ENCODE data around the gene BMPR2.
"Not testable (repeated sequence)": the region's sequence is repeated elsewhere in the genome, so short reads cannot be mapped to it uniquely, and the experiment has no call there.

Gene BMPR2

DNA sequence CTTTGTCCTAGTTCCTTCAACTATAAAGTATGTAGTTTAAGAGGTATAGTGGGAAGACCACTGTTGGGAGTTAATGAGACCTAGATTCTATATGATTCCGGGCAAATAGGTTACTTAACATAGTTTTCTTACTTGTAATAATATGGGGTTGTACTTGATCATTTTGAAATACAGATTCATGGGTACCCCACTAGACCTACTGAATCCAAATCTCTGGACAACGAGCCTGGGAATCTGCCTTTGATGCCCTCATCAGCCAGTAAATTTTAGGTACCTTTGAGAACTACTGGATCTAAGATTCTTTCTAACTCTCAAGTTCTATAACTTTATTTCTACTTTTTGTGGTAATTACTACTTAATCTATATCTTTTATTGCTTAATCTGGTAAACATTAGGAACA lies 6.6 kb downstream of the BMPR2 start:
- no peak for DNase-seq (ENCODE audit: low read depth)

DNA sequence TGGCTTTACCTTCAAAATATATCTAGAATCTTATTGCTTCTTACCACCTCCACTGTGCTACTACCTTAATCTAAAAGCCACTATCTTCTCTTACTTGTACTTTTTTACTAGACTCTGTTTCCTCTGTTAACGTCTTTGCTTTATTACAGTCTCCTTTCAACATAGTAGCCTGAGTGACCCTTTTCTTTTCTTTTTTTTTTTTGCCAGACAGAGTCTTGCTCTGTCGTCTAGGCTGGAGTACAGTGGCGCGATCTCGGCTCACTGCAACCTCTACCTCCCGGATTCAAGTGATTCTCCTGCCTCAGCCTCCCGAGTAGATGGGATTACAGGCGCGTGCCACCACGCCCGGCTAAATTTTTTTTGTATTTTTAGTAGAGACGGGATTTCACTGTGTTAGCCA lies 10.4 kb downstream of the BMPR2 start:
- not testable (repeated sequence) for DNase-seq (ENCODE audit: low read depth)

DNA sequence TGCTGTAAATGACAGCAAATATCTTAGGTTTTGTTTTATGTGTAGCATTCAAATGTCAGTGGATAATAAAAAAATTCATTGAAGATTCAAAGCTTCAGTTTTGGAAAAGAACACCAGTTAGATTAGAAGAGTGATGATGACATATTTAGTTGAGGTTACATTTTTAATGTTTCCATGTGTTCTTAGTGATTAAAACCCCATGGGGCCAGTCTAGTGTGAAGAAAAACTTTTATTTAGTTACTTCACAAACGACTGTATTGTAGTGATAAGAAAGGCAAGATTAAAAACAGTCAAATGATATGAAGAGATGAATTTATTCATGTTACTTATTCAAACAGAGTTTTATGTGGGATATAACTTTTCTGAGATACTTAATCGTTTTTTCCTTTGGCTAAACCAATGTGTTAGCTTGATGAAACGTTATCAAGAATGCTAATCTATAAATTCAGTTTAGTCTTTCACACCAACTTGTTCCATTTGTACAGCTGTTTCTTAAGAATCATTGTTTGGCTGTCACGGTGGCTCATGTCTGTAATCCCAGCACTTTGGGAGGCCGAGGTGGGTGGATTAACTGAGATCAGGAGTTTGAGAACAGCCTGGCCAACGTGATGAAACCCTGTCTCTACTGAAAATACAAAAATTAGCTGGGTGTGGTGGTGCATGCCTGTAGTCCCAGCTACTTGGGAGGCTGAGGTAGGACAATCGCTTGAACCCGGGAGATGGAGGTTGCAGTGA lies 11.6 kb downstream of the BMPR2 start:
- no peak for DNase-seq (ENCODE audit: low read depth)

DNA sequence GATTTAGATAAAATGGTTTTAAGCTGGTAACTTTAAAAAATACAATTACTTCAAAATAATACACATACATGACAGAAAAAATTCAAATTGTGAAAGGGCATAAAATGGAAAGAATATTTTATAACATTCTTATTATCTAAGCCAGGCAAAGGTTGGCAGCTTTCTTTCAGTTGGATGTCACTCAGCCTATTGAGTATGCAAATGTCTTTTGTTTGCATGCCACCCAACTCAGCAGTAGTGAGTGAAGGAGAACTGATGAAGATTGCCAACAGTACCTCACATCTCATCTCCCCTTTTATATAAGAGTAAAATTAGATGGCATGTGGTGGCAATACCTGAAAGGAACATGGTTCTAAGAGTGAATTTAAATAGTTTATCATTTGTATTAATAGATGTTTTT lies 24.8 kb downstream of the BMPR2 start:
- DNase-seq (ENCODE audit: low read depth), result no peak

DNA sequence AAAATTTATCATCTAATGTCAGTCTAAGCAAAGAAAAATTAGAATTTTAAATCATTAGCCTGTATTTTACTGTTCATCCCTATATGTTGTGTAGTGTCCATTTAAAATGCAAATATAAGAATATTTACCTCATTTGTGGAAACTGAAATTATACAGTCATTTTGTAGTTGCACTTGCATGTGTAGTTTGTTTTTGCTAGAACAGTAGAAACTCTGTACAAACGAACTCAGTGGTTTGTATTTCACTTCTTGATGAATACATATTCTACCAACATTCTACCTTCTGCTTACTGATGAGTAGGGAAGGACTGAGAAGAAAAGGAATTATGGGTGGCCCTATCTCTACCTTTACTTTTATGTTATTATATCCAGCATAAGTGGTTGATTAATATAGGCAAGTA lies 29.7 kb downstream of the BMPR2 start:
- DNase-seq (ENCODE audit: low read depth), result no peak

DNA sequence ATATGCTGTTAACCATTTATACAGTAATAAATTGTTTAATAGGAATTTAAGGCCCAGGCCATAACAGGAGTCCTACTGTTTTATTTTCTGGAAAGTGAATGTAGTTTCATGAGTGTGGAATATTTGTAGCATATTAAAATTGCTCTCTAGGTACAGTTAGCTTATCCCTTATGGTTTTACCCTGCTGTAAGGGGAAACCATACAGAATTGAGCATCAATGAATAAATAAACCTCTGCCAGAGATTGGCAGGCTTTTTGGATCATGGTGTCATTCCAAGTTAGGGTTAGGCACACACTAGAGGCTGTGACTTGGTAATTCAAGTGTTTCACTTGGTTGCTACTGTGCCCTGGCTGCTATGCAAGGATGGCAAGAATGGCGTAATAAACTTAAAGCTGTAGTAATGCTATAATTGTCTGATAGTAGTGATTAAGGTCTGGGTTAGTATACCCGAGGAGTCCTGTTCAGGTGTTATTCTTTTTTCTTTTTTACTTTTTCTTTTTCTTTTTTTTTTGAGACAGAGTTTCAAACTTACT lies 30.4 kb downstream of the BMPR2 start:
- DNase-seq (ENCODE audit: low read depth), result no peak

DNA sequence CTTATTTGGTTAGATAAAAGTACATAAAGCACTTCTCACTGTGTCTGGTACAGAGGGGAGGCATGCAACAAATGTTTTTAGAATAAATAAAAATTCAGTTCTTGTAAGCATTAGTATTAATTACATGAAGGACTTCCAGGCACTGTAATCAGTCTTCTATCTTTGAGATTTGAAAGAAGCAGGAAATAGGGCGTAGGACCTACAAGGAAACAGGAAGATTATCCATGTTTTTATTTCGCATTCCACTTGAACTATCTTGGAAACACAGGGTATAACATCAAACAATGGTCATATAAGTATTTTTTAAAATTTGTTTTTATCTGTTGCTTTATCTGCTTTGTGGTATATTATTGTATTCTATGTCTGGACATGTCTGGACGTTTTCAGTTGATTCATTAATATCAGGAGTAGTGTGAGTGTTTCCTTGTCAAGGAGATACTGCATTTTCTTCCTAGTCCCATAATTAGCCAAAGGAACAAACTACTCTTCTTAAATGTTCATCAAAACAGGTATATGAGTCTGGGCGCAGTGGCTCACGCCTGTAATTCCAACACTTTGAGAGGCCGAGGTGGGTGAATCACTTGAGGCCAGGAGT lies 32.5 kb downstream of the BMPR2 start:
- no peak for DNase-seq (ENCODE audit: low read depth)

DNA sequence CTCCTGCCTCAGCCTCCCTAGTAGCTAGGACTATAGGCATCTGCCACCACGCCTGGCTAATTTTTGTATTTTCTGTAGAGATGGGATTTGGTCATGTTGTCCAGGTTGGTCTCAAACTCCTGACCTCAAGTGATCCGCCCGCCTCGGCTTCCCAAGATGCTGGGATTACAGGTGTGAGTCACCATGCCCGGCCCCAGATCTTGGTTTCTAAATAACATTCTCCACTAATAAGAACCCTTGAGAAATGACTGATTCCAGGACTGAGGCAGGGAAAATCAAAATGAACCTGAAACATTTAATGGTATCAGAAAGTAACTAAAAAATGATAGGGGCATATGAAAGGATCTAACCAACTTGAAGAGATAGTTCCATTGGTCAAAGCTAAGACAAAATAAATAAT lies 34.0 kb downstream of the BMPR2 start:
- no peak for DNase-seq (ENCODE audit: low read depth)

DNA sequence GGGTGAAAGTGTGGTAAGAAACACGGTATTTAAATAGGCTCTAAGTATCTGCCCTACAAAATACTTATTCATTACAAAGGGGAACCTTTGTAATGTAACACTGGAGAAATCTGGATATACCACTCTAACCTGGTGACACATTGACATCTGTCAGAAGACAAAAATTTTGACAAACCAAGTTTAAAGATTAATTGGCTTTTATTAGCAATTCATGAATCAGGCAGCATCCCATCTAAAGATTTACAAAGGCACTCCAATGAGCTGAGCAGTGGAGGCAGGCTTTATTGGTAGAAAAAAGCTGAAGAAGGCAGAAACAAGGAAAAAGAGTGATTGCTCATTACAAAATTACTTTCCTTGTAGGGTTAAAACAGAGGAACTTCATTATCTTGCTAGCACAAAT lies 35.0 kb downstream of the BMPR2 start:
- no peak for DNase-seq (ENCODE audit: low read depth)

DNA sequence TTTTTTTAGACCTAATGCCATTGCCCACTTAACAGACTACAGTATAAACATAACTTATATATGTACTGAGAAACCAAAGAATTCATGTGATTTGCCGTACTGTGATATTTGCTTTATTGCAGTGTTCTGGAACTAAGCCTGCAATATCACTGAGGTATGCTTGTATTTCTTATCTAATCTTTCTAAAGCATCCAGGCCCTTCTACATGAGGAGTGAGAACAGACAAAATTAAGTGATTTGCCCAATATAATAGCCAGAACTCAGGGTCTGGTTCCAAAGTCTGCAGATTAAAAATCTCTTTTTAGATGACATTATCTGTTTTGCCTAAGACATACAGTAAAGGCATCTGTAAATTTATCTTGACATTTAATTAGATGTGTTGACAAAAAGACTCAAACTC lies 41.9 kb downstream of the BMPR2 start:
- no peak for DNase-seq (ENCODE audit: low read depth)

DNA sequence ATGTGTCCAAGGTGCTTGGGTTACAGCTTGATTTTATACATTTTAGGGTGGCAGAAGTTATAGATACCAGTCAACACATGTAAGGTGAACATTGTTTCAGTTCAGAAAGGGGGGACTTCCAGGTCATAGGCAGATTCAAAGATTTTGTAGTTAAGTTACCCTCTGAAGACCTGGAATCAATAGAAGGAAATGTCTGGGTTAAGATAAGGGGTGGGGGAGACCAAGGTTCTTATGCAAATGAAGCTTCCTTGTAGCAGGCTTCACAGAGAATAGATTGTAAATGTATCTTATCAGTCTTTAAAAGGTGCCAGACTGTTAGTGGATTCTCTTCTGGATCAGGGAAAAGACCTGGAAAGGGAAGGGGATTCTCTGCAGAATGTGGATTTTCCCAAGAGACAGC lies 42.4 kb downstream of the BMPR2 start:
- DNase-seq (ENCODE audit: low read depth), result no peak

DNA sequence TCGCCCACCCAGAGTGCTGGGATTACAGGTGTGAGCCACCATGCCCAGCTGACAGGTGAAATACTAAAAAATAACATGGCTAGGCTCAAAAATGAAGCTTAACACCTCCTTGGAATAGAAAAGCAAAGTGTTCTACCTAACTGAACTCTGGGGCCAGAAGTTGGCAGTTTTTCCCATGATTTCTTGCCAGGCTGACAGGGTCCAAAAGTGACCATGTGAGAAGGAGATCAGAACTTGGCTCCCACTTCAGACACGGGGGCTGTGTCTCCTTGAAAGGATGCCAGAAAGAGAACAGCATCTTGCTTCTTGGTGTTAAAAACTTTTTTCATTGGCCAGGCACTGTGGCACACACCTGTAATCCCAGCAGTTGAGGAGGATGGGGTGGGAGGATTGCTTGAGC lies 47.0 kb downstream of the BMPR2 start:
- no peak for DNase-seq (ENCODE audit: low read depth)

DNA sequence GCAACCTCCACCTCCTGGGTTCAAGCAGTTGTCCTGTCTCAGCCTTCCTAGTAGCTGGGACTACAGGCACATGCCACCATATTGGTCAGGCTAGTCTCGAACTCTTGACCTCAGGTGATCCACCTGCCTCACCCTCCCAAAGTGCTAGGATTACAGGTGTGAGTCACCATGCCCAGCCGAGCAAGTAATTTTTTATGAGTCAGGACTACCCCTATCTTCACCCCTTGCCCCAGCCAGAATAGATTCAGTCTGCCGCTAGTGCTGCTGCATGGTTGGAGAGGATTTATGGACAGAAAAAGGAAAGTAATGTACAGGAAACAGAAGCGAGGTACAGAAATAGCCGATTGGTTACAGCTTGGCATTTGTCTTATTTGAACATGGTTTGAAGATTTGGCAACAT lies 48.9 kb downstream of the BMPR2 start:
- no peak for DNase-seq (ENCODE audit: low read depth)

DNA sequence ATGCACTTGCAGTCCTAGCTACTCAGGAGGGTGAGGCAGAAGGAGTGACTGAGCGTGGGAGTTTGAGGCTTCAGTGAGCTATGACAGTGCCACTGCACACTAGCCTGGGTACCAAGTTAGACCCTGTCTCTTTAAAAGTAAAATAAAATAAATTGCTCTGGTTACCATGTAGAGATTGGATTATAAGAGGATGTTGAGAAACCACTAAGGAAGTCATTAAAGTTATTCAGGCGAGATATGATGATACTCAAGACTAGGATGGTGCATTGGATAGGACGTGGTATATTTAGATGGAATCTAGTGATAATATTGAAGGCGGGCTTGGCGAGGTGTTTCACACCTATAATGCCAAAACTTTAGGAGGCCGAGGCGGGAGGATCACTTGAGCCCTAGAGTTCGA lies 50.6 kb downstream of the BMPR2 start:
- DNase-seq (ENCODE audit: low read depth), result no peak

DNA sequence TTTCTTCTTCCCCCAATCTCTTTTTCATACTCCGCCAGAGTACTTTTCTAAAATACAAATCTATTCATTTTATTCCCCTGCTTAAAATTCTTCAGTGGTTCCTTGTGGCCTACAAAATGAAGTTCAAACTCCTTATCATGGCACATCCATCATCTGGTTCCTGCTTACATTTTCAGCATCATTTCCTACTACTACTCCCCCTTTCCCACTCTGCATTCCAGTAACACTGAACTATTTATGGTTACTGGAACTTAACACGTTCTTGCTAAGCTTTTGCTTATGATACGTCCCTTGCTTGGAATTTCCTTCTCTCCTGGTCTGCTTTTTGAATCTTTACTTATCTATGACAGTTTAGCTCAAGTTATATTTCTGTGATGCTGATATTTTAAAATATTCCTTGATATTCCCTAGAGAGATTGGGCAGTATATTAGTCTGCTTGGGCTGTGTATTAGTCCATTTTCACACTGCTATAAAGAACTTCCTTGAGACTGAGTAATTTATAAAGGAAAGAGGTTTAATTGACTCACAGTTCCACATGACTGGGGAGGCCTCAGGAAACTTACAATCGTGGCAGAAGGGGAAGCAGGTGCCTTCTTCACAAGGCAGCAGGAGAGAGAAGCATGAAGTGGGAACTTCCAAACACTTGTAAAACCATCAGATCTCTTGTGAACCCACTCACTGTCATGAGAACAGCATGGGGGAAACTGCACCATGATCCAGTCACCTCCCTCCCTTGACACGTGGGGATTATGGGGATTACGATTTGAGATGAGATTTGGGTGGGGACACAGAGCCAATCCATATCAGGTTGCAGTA lies 53.2 kb downstream of the BMPR2 start:
- DNase-seq (ENCODE audit: low read depth), result no peak

DNA sequence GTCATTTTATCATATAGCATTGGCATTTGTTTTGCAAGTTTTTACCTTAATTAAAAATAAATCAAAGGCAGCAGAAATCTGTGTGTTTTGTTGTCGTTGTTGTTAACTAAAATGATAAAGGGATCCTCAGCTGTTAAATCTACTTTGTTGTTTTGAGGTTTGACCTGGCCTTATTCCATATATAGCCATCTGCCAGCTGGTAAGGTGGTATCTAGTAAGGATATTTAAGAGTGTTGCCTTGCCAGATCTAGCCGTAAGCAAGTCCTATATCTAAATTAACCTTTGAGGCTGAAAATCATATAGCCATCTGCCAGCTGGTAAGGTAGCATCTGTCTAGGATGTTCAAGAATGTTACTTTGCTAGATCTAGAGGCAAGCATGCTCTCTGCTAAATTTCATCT lies 56.6 kb downstream of the BMPR2 start:
- DNase-seq (ENCODE audit: low read depth), result no peak

DNA sequence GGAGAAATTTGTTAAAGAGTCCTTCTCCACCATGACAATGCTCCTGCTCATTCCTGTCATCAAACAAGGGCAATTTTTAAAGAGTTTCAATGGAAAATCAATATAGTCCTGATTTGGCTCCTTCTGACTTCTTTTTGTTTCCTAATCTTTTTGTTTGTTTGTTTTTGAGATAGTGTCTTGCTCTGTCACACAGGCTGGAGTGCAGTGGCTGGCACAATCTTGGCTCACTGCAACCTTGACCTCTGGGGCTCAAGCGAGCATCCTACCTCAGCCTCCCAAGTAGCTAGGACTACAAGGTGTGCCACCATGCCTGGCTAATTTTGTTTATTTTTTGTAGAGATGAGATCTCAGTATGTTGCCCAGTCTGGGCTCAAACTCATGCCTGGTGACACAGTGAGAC lies 58.3 kb downstream of the BMPR2 start:
- no peak for DNase-seq (ENCODE audit: low read depth)

DNA sequence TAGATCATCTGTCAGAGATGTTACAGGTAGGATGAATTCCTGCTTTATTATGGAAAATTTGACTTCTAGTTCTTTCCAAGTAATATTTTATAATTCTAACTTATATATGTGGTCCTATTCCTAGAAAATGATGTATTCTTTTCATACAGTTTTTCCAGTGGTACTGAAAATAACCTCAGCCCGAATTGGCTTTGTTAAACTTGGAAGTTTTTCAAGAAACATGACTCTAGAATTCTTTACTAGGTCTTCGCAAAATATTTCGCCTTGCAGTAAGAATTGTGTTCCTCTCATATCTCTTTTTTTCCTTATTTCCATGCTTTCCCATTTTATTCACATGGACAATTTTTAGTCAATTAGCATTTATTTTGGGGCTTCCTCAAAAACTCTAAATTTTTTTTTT lies 60.5 kb downstream of the BMPR2 start:
- no peak for DNase-seq (ENCODE audit: low read depth)

DNA sequence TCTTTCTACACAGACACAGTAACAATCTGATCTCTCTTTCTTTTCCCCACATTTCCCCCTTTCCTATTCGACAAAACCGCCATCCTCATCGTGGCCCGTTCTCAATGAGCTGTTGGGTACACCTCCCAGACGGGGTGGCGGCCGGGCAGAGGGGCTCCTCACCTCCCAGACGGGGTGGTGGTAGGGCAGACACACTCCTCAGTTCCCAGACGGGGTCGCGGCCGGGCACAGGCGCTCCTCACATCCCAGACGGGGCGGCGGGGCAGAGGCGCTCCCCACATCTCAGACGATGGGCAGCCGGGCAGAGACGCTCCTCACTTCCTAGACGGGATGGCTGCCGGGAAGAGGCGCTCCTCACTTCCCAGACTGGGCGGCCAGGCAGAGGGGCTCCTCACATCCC lies 64.0 kb downstream of the BMPR2 start:
- not testable (repeated sequence) for DNase-seq (ENCODE audit: low read depth)

DNA sequence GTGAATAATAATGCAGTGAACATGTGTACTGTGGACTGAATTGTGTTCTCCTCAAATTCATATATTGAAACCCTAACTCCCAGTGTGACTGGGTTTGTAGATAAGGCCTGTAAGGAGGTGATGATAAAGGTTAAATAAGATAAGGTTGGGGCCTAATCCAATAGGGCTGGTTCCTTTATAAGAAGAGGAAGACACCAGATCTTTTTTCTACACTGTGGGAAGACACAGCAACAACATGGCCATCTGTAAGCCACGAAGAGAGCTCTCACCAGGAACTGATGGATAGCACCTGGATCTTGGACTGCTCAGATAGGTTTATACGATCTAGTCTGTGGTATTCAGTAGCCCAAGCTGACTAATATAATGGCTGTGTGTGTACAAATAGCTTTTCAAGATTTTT lies 66.8 kb downstream of the BMPR2 start:
- no peak for DNase-seq (ENCODE audit: low read depth)

DNA sequence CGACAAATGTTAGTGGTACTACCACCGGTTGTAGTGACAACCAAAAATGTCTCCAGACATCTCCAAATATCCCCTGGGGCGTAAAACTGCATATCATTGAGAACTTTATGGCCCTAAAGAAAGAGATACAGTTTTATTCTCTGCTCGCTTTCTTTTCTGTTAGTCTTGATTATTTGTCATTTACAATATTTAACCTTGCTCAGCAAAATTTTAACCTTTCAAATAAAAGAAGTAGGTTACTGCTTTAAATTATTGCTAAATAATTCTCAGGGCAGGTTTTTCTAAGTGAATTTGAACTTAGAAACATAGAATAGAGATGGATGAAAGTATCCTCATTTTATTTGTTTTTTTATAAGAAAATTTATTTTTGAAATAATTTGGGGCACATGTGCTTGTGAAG lies 67.9 kb downstream of the BMPR2 start:
- no peak for DNase-seq (ENCODE audit: low read depth)

DNA sequence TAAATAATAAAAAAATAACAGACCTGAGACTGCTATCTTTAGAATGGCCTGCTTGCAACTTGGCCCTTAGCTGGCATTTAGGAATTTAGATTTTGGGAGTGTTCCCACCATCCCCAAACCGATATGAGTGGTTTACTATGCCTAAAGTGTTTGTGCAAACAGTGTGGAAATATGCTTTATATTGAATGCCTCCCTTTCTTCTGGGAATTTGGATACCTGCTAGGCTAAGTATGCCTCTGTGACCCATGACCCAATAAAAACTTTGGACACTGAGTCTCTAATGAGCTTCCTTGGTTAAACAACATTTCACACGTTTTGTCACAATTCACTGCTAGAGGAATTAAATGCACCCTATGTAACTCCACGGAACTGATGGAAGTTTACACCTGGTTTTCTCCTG lies 73.2 kb downstream of the BMPR2 start:
- DNase-seq (ENCODE audit: low read depth), result no peak

DNA sequence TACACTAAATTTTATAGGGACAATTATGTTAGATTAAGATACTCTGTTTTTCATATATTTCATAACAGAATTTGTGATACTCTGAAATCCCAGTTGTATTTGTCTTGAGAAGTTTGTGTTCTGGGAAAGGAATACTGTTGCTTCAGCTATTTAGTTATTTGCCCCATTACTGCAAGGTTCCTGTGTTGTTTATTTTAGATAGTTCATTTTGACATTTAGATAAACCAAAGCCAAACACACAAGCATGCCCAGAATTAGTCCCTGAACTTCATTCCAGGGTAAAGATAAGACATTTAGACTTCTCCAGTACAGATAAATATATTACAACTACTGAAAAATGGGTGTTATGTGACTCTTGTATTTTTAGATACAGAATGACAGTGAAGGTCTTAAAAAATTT lies 74.7 kb downstream of the BMPR2 start:
- DNase-seq (ENCODE audit: low read depth), result no peak
